ENCODE measurements around the gene DNMBP. TPM values are rescaled to one million over a fixed set of nuclear protein-coding genes. Genes with fewer than 3 reads are reported as not detected.

Gene DNMBP
- total RNA-seq, 1 experiment from 2014 or later = 60.3 TPM

- no peaks in the 10 kb centered on the region for H3K9me3 ChIP-seq (ENCODE audit: control insufficient read depth in 1 of 2, insufficient read depth in 1 of 2, low read depth in 1 of 2, low read length in 2 of 2)
- H3K9ac ChIP-seq (ENCODE audit: low read length) = no peak overlapping the region
- H3K27me3 ChIP-seq (ENCODE audit: insufficient read depth, low read length) = no peaks in the 10 kb centered on the region
- H3K4me3 ChIP-seq (replicated peaks in 1 of 2; ENCODE audit: low read depth in 1 of 2, low read length in 2 of 2) = no peak overlapping the region
- no peak overlapping the region for H3K27ac ChIP-seq (ENCODE audit: low read depth, low read length)
- H2AFZ ChIP-seq (ENCODE audit: low read depth, low read length, poor library complexity, severe bottlenecking) = no peak overlapping the region
- TF ChIP-seq EZH2 (IDR thresholded peaks at IDR 0.05) (no peak), FOSL1 (IDR thresholded peaks at IDR 0.05; ENCODE audit: low read depth) (no peak), MAX (IDR thresholded peaks at IDR 0.05) (no peak)
- CTCF ChIA-PET = interaction anchor here (0.6 to 1.0 kb wide), 2 partner anchors 35 to 197 kb away, joined by 3 to 4 read pairs; no protein-coding TSS in a partner anchor
- no peaks in the 10 kb centered on the region for H3K9me2 ChIP-seq (ENCODE audit: insufficient read depth)
- no TSS peak for BruUV-seq (replicated peaks)
- peaks cover 32 to 63% of the 10 kb centered on the region in 2 experiments; a peak in 3 of 4 replicates for H3K36me3 ChIP-seq (ENCODE audit: control insufficient read depth in 1 of 2, insufficient read depth in 2 of 2, low read length in 2 of 2)
- no peaks in the 10 kb centered on the region for H3K79me2 ChIP-seq (ENCODE audit: insufficient read depth, low read length)
- intact Hi-C loops (cut with micrococcal nuclease) = loop anchor here (5.0 to 10.0 kb wide), 5 partner anchors 253 to 586 kb away; partner anchors contain the start of gene ERLIN1
- RAD21 ChIA-PET (ENCODE audit: low non-redundant PET in 1 of 2, low total read pairs in 2 of 2, uncharacterized antibody in 2 of 2, unreplicated experiment in 2 of 2) = no interaction called here
- no peak overlapping the region for H3K4me2 ChIP-seq (ENCODE audit: low read length)
- DNase-seq (ENCODE audit: low read depth, low spot score) (no peak), ATAC-seq (no peak)
- POLR2A ChIA-PET = no interaction called here
- H4K20me1 ChIP-seq (ENCODE audit: insufficient read depth) = no peaks in the 10 kb centered on the region
- H3K4me1 ChIP-seq (ENCODE audit: control insufficient read depth in 1 of 2, insufficient read depth in 2 of 2, low read length in 2 of 2) = no peaks in the 10 kb centered on the region
Measured at GRCh38 chr10:99849057-99849456, 160.7 kb downstream of the DNMBP start.

- peak overlapping the region; percentile 7 for H2AFZ ChIP-seq (ENCODE audit: low read depth, low read length, poor library complexity, severe bottlenecking)
- ChIA-PET CTCF (interaction anchor here (0.6 to 4.0 kb wide), 45 partner anchors 9 to 1033 kb away, joined by 3 to 68 read pairs (median 4); partner anchors contain the start of genes DNMBP and PKD2L1), POLR2A (interaction anchor here (0.8 to 1.2 kb wide), 4 partner anchors 114 to 250 kb away, joined by 3 to 4 read pairs (median 3); partner anchors contain the start of genes COX15 and CUTC), RAD21 (ENCODE audit: low non-redundant PET in 1 of 2, low total read pairs in 2 of 2, uncharacterized antibody in 2 of 2, unreplicated experiment in 2 of 2) (interaction anchor here (0.6 to 1.5 kb wide), 11 partner anchors 14 to 325 kb away, joined by 3 to 6 read pairs (median 3); partner anchors contain the start of genes COX15 (in 2 of the 2), CUTC (in 2 of the 2) and DNMBP (in 1 of the 2))
- no peaks in the 10 kb centered on the region for H3K79me2 ChIP-seq (ENCODE audit: insufficient read depth, low read length)
- H3K27me3 ChIP-seq (ENCODE audit: insufficient read depth, low read length) = no peaks in the 10 kb centered on the region
- no peak overlapping the region for H3K4me2 ChIP-seq (ENCODE audit: low read length)
- H3K9me3 ChIP-seq (ENCODE audit: control insufficient read depth in 1 of 2, insufficient read depth in 1 of 2, low read depth in 1 of 2, low read length in 2 of 2) = no peaks in the 10 kb centered on the region
- no peaks in the 10 kb centered on the region for H3K9me2 ChIP-seq (ENCODE audit: insufficient read depth)
- peaks cover 30 to 70% of the 10 kb centered on the region in 2 experiments; a peak in 3 of 4 replicates for H3K36me3 ChIP-seq (ENCODE audit: control insufficient read depth in 1 of 2, insufficient read depth in 2 of 2, low read length in 2 of 2)
- 0 out of 2 replicates have a peak overlapping the region, but pooled peaks have one; percentile 2 for H3K27ac ChIP-seq (ENCODE audit: low read depth, low read length)
- TF ChIP-seq CBX3 (IDR thresholded peaks at IDR 0.05; ENCODE audit: low read depth) (no peak), RAD21 (IDR thresholded peaks at IDR 0.05; ENCODE audit: low read depth) (peak; percentile 99), CTCF (IDR thresholded peaks at IDR 0.05 in 2 of 3, conservative IDR thresholded peaks at IDR 0.05 in 1 of 3; ENCODE audit: borderline replicate concordance in 1 of 3, insufficient read depth in 1 of 3, low read depth in 2 of 3, low read length in 2 of 3) (peak; percentile 95 to 100 (median 97)), YY1 (IDR thresholded peaks at IDR 0.05; ENCODE audit: extremely low read depth, insufficient replicate concordance, low read depth, low read length) (peak; percentile 64), CEBPB (IDR thresholded peaks at IDR 0.05; ENCODE audit: low read depth) (no peak), EZH2phosphoT487 (IDR thresholded peaks at IDR 0.05; ENCODE audit: borderline replicate concordance) (no peak), ZNF274 (IDR thresholded peaks at IDR 0.05; ENCODE audit: low read depth, low read length) (no peak), SP1 (IDR thresholded peaks at IDR 0.05; ENCODE audit: low read depth) (no peak)
- DNase-seq (ENCODE audit: low read depth, low spot score) = peak; percentile 86
- no TSS peak for BruUV-seq (replicated peaks)
- ATAC-seq = peak; percentile 89
- H4K20me1 ChIP-seq (ENCODE audit: insufficient read depth) = no peaks in the 10 kb centered on the region
- no peak overlapping the region for H3K9ac ChIP-seq (ENCODE audit: low read length)
- H3K4me3 ChIP-seq (replicated peaks in 1 of 2; ENCODE audit: low read depth in 1 of 2, low read length in 2 of 2) = no peak overlapping the region
- intact Hi-C loops (cut with micrococcal nuclease) = loop anchor here (1.0 to 10.0 kb wide), 6 partner anchors 200 to 589 kb away; partner anchors contain the start of gene ERLIN1
- no peaks in the 10 kb centered on the region for H3K4me1 ChIP-seq (ENCODE audit: control insufficient read depth in 1 of 2, insufficient read depth in 2 of 2, low read length in 2 of 2)
Measured at GRCh38 chr10:99845837-99846382, 163.8 kb downstream of the DNMBP start.
